K562 (cell line): ENCODE data around the gene LYST. TPM values are rescaled to one million over a fixed set of nuclear protein-coding genes. Genes with fewer than 3 reads are reported as not detected.

ENCODE experiments used
- ATAC-seq: fragments of 200-7000 bp; cut with Tn5 transposase; 3 replicates; pipeline ENCODE4 v1.9.1; 2020; ENCODE audit warnings: moderate library complexity
- BruUV-seq: library from RNA; stranded (reverse); fragments of 400-500 nt; replicated peaks from 2 replicates; lab custom pipeline; 2021; lab: Mats Ljungman, UMichigan
- CTCF ChIA-PET: fragments of 300-600 bp; formaldehyde crosslinking; extraction: SDS; loops from one replicate; lab custom pipeline; 2021; ENCODE audit warnings: low intra/inter-chr PET ratio; lab: Yijun Ruan, JAX
- POLR2A ChIA-PET: fragments of 300-600, 350-650 bp; sonication (Branson Sonifier 250); formaldehyde crosslinking; extraction: SDS; loops from one replicate; lab custom pipeline; 2021; ENCODE audit warnings: antibody characterized with exemption, inconsistent platforms; lab: Yijun Ruan, JAX
- DNase-seq, 4 experiments: peaks; one replicate each; pipeline versions ENCODE4 v3.0.0 to v3.0.0-alpha.2; 2011 to 2018; ENCODE audit warnings: low spot score in 3 of 4, mixed read lengths in 3 of 4; ENCODE audit errors: extremely low read depth in 1 of 4
- FAIRE-seq: peaks from 2 replicates; lab custom pipeline; 2011; peaks lifted over from hg19 to GRCh38; lab: Jason Lieb, UNC
- H2AFZ ChIP-seq: 2 replicates; pipeline ENCODE4 v1.6.0; 2011; ENCODE audit warnings: low read depth, low read length, control low read depth, inconsistent platforms
- H3K27ac ChIP-seq: fragments of 200-600 bp; 3 replicates; pipeline ENCODE4 v1.8.0; 2011; ENCODE audit warnings: low read depth, mild to moderate bottlenecking, control low read depth, inconsistent platforms, low read length, moderate library complexity, mixed read lengths; ENCODE audit errors: extremely low read depth
- H3K27me3 ChIP-seq, 2 experiments: fragments of 300-600 bp in 1 of 2; 2 replicates in 1 of 2; 3 replicates in 1 of 2; pipeline versions ENCODE4 v1.6.0 to v1.8.0; 2011; ENCODE audit warnings: inconsistent platforms in 2 of 2, low read length in 2 of 2, mild to moderate bottlenecking in 1 of 2, mixed read lengths in 1 of 2, moderate library complexity in 1 of 2; ENCODE audit not compliant: control insufficient read depth in 2 of 2, insufficient read depth in 2 of 2
- H3K36me3 ChIP-seq: fragments of 300-600 bp; 3 replicates; pipeline ENCODE4 v1.8.0; 2011; ENCODE audit warnings: mild to moderate bottlenecking, low read length, inconsistent platforms; ENCODE audit not compliant: control insufficient read depth, insufficient read depth
- H3K4me1 ChIP-seq, 2 experiments: fragments of 200-600 bp in 1 of 2; replicated peaks in 1 of 2; 2 replicates in 1 of 2; 3 replicates in 1 of 2; pipeline versions ENCODE4 v1.5.1 to v1.8.0; 2011; ENCODE audit warnings: inconsistent platforms in 2 of 2, low read length in 2 of 2, mild to moderate bottlenecking in 1 of 2, mixed read lengths in 1 of 2, moderate library complexity in 1 of 2; ENCODE audit not compliant: control insufficient read depth in 2 of 2, insufficient read depth in 2 of 2
- H3K4me2 ChIP-seq: 2 replicates; pipeline ENCODE4 v1.6.1; 2011; ENCODE audit warnings: low read length, control low read depth, inconsistent platforms, mixed read lengths; ENCODE audit not compliant: insufficient read depth
- H3K4me3 ChIP-seq: fragments of 200-600 bp; sonication (generic), shearing (Covaris generic); 2 replicates; pipeline ENCODE4 v1.5.1; 2016; ENCODE audit warnings: control low read depth, inconsistent platforms
- H3K79me2 ChIP-seq: fragments of 200-600 bp; 3 replicates; pipeline ENCODE4 v1.8.0; 2011; ENCODE audit warnings: low read length, inconsistent platforms; ENCODE audit not compliant: control insufficient read depth, insufficient read depth
- H3K9ac ChIP-seq, 2 experiments: 2 replicates each; pipeline versions ENCODE4 v1.6.0 to v1.6.1; 2011; ENCODE audit warnings: low read depth in 2 of 2, low read length in 2 of 2, control low read depth in 1 of 2, inconsistent platforms in 1 of 2, mild to moderate bottlenecking in 1 of 2, mixed read lengths in 1 of 2; ENCODE audit not compliant: insufficient read depth in 1 of 2
- H3K9me1 ChIP-seq: one replicate; pipeline ENCODE4 v1.6.0; 2011; ENCODE audit warnings: inconsistent platforms, mild to moderate bottlenecking, low read length, moderate library complexity; ENCODE audit not compliant: control insufficient read depth, insufficient read depth
- H3K9me3 ChIP-seq: replicated peaks from 2 replicates; pipeline ENCODE4 v1.5.1; 2011; ENCODE audit warnings: low read depth, low read length, inconsistent platforms; ENCODE audit not compliant: control insufficient read depth, insufficient read depth
- H4K20me1 ChIP-seq: replicated peaks from 2 replicates; pipeline ENCODE4 v1.6.1; 2011; ENCODE audit warnings: low read length, inconsistent platforms, mixed read lengths; ENCODE audit not compliant: control insufficient read depth, insufficient read depth
- BRD9 ChIP-seq: fragments of 450-650 bp; IDR thresholded peaks from 2 replicates; pipeline ENCODE4 v1.6.1; 2018; ENCODE audit warnings: low read depth; ENCODE audit not compliant: partially characterized antibody
- CSDE1 ChIP-seq, 2 experiments: fragments of 450-650 bp; IDR thresholded peaks; 2 replicates each; pipeline ENCODE4 v1.6.1; 2016; ENCODE audit warnings: mild to moderate bottlenecking in 1 of 2
- E2F1 ChIP-seq: sonication (generic); formaldehyde crosslinking; IDR thresholded peaks from 2 replicates; pipeline ENCODE4 v1.8.1; 2023; ENCODE audit warnings: mild to moderate bottlenecking, missing genetic modification reagents, moderate library complexity
- EHMT2 ChIP-seq: fragments of 450-650 bp; IDR thresholded peaks from 2 replicates; pipeline ENCODE4 v1.6.1; 2018; ENCODE audit warnings: antibody characterized with exemption
- FIP1L1 ChIP-seq: fragments of 200-400 bp; formaldehyde crosslinking; IDR thresholded peaks from 2 replicates; pipeline ENCODE4 v1.6.1; 2018; ENCODE audit warnings: mild to moderate bottlenecking, low read depth, low read length; ENCODE audit not compliant: poor library complexity, severe bottlenecking
- HLTF ChIP-seq: fragments of 450-650 bp; IDR thresholded peaks from 2 replicates; pipeline ENCODE4 v1.6.1; 2016
- HNRNPUL1 ChIP-seq: fragments of 200-400 bp; formaldehyde crosslinking; IDR thresholded peaks from 2 replicates; pipeline ENCODE4 v1.6.1; 2017; ENCODE audit warnings: low read length
- KAT7 ChIP-seq: sonication (generic); formaldehyde crosslinking; IDR thresholded peaks from 2 replicates; pipeline ENCODE4 v1.8.0; 2022; ENCODE audit warnings: missing genetic modification reagents, mild to moderate bottlenecking, borderline replicate concordance
- KLF1 ChIP-seq: fragments of 450-650 bp; IDR thresholded peaks from 2 replicates; pipeline ENCODE4 v1.6.1; 2016; ENCODE audit warnings: missing genetic modification characterization, missing compliant biosample characterization
- PHF8 ChIP-seq: fragments of 200-600 bp; sonication (generic); IDR thresholded peaks from 2 replicates; pipeline ENCODE4 v1.6.1; 2012; ENCODE audit warnings: mixed run types, mild to moderate bottlenecking, inconsistent platforms, low read length, moderate library complexity, borderline replicate concordance
- POLR2A ChIP-seq: fragments of 450-650 bp; conservative IDR thresholded peaks from 2 replicates; pipeline ENCODE4 v1.6.1; 2016
- PTTG1 ChIP-seq: fragments of 450-650 bp; IDR thresholded peaks from 2 replicates; pipeline ENCODE4 v1.6.1; 2016; ENCODE audit warnings: low read depth, mild to moderate bottlenecking, missing genetic modification characterization, missing compliant biosample characterization
- SP2 ChIP-seq: IDR thresholded peaks from 2 replicates; pipeline ENCODE4 v1.6.1; 2011; ENCODE audit warnings: mild to moderate bottlenecking, low read depth, low read length, moderate library complexity; ENCODE audit not compliant: poor library complexity, severe bottlenecking; ENCODE audit errors: extremely low read depth
- TEAD4 ChIP-seq, 2 experiments: sonication (generic) in 1 of 2; formaldehyde crosslinking in 1 of 2; IDR thresholded peaks; 2 replicates each; pipeline versions ENCODE4 v1.6.1 to v1.8.0; 2012 to 2022; ENCODE audit warnings: borderline replicate concordance in 1 of 2, inconsistent platforms in 1 of 2, low read length in 1 of 2, mild to moderate bottlenecking in 1 of 2, missing genetic modification reagents in 1 of 2
- ZBTB43 ChIP-seq: sonication (generic); formaldehyde crosslinking; IDR thresholded peaks from 2 replicates; pipeline ENCODE4 v1.8.0; 2023; ENCODE audit warnings: mild to moderate bottlenecking, missing genetic modification reagents
- ZNF609 ChIP-seq: sonication (generic); formaldehyde crosslinking; IDR thresholded peaks from 2 replicates; pipeline ENCODE4 v1.8.1; 2023; ENCODE audit warnings: missing genetic modification reagents, mild to moderate bottlenecking, borderline replicate concordance
- ZNF717 ChIP-seq: fragments of 250-450 bp; sonication (Bioruptor Pico); IDR thresholded peaks from 2 replicates; pipeline ENCODE4 v1.5.0; 2021
- WGBS: fragments of 100-300 bp; shearing (Covaris generic); methylation state at CpG from one replicate; pipeline ENCODE4 v1.1.6; 2016; ENCODE audit warnings: low coverage, mixed read lengths; ENCODE audit not compliant: insufficient coverage; ENCODE audit errors: missing lambda C conversion rate; 5-methylcytosine and 5-hydroxymethylcytosine counted together
- in situ Hi-C: fragments of 300-500 bp; cut with MboI; formaldehyde crosslinking; loops from 4 replicates; pipeline ENCODE4 v1.15.0; 2018; ENCODE audit warnings: inconsistent platforms, mixed read lengths
- intact Hi-C: fragments of 100-400 bp; cut with micrococcal nuclease; formaldehyde crosslinking; loops from 2 replicates; pipeline ENCODE4 v1.14.2; 2022
- polyA plus RNA-seq, 8 experiments: library from polyadenylated mRNA; depleted of rRNA in 4 of 8; stranded (reverse) in 5 of 8; unstranded in 3 of 8; fragments of >200 nt; fragmentation: Nextera tagmentation in 2 of 8; fragmentation: Illumina TruSeq in 1 of 8; extraction: Ambion mirVana in 2 of 8; extraction: Trizol in 1 of 8; gene quantifications; 2 replicates each; pipeline versions ENCODE4 v1.2.1 to v1.2.3, GENCODE V29; 2011 to 2014; ENCODE audit warnings: inconsistent platforms in 1 of 8, missing spikeins in 1 of 8
- total RNA-seq, 7 experiments: library from RNA; depleted of rRNA in 6 of 7; stranded (reverse); fragments of >200 nt in 6 of 7; fragmentation: Illumina TruSeq in 2 of 7; extraction: Trizol in 2 of 7; gene quantifications; 2 replicates each; pipeline versions ENCODE4 v1.2.1 to v1.2.3, GENCODE V29; 2011 to 2021; ENCODE audit warnings: low replicate concordance in 1 of 7

The LYST gene
- total and polyA plus RNA-seq, 9 of the 15 experiments (the other 6 are each of a cell fraction or from before 2014, with no cell fraction given) = 0.73 to 2.4 (median 1.4) TPM

- CTCF ChIA-PET = no interaction called here
- no peak for DNase-seq
- under 1% methylated on average over 4 of the region's 4 CpGs for WGBS
- H3K9me3 ChIP-seq = no peaks in the 10 kb centered on the region
- in situ Hi-C loops (no loop called here), intact Hi-C loops (no loop called here)
- FAIRE-seq = no peak
- no peak for ATAC-seq
- no peaks in the 10 kb centered on the region for H3K4me1 ChIP-seq
- no peaks in the 10 kb centered on the region for H3K9me1 ChIP-seq
- no peaks in the 10 kb centered on the region for H3K36me3 ChIP-seq
- BruUV-seq = no TSS peak
- POLR2A ChIA-PET = no interaction called here
- H3K4me3 ChIP-seq = no peak overlapping the region
- no peak overlapping the region for H3K4me2 ChIP-seq
- H2AFZ ChIP-seq = no peak overlapping the region
- H3K27ac ChIP-seq = no peak overlapping the region
- H3K9ac ChIP-seq = no peak overlapping the region
- no peaks in the 10 kb centered on the region for H4K20me1 ChIP-seq
- no peaks in the 10 kb centered on the region for H3K79me2 ChIP-seq
- H3K27me3 ChIP-seq = peaks cover 3 to 4% of the 10 kb centered on the region in 2 experiments; a peak in 3 of 5 replicates
- TF ChIP-seq ZBTB43 (CRISPR knock-in tag) = no peak
- TF ChIP-seq ZNF609 = no peak
- no peak for TF ChIP-seq CSDE1 (IDR thresholded peaks at IDR 0.05)
- TF ChIP-seq KLF1 (tag) = no peak
- TF ChIP-seq SP2 = no peak
- TF ChIP-seq TEAD4 (IDR thresholded peaks at IDR 0.05; ENCODE audit: low read length) = no peak
- TF ChIP-seq TEAD4 (CRISPR knock-in tag; IDR thresholded peaks at IDR 0.05; ENCODE audit: borderline replicate concordance) = no peak
- TF ChIP-seq HLTF = no peak
- no peak for TF ChIP-seq PHF8
- TF ChIP-seq KAT7 (CRISPR knock-in tag) = no peak
- TF ChIP-seq ZNF717 (CRISPR knock-in tag) = no peak
- no peak for TF ChIP-seq POLR2A
- TF ChIP-seq HNRNPUL1 = no peak
- TF ChIP-seq FIP1L1 = no peak
- no peak for TF ChIP-seq E2F1 (CRISPR knock-in tag)
- TF ChIP-seq BRD9 = no peak
- TF ChIP-seq PTTG1 (tag) = no peak
- no peak for TF ChIP-seq EHMT2
These were observed 158.2 kb downstream of the LYST start for GRCh38 chr1:235708390-235708962.
